Trophoblast cell (in vitro differentiated cells and primary cell): ENCODE measurements around the gene RIMS3.
"Not testable (repeated sequence)": the region's sequence is repeated elsewhere in the genome, so short reads cannot be mapped to it uniquely, and the experiment has no call there.

Source experiments
- DNase-seq, 2 donors: peaks; one replicate each; pipeline ENCODE4 v3.0.0-alpha.2; 2016
- H2AFZ ChIP-seq: 2 replicates; pipeline ENCODE4 v1.6.1; 2013; ENCODE audit warnings: low read length, moderate library complexity, mild to moderate bottlenecking; ENCODE audit not compliant: insufficient read depth, poor library complexity
- H2AK5ac ChIP-seq: 2 replicates; pipeline ENCODE4 v1.6.1; 2013; ENCODE audit warnings: mild to moderate bottlenecking, low read length
- H2BK120ac ChIP-seq: 2 replicates; pipeline ENCODE4 v1.6.1; 2013; ENCODE audit warnings: low read length, mild to moderate bottlenecking, moderate library complexity; ENCODE audit not compliant: insufficient read depth, poor library complexity
- H2BK12ac ChIP-seq: 2 replicates; pipeline ENCODE4 v1.6.1; 2013; ENCODE audit warnings: mild to moderate bottlenecking, low read length, moderate library complexity
- H2BK5ac ChIP-seq: 2 replicates; pipeline ENCODE4 v1.6.1; 2013; ENCODE audit warnings: low read length, low read depth, moderate library complexity, mild to moderate bottlenecking; ENCODE audit not compliant: poor library complexity
- H3K14ac ChIP-seq: 2 replicates; pipeline ENCODE4 v1.6.1; 2013; ENCODE audit warnings: mild to moderate bottlenecking, low read length
- H3K18ac ChIP-seq: 2 replicates; pipeline ENCODE4 v1.6.1; 2013; ENCODE audit warnings: mild to moderate bottlenecking, low read length
- H3K23ac ChIP-seq: 2 replicates; pipeline ENCODE4 v1.6.1; 2013; ENCODE audit warnings: low read length
- H3K27ac ChIP-seq: 2 replicates; pipeline ENCODE4 v1.5.1; 2013; ENCODE audit warnings: low read depth, mild to moderate bottlenecking, inconsistent platforms, low read length, moderate library complexity
- H3K27me3 ChIP-seq: 2 replicates; pipeline ENCODE4 v1.6.1; 2013; ENCODE audit warnings: inconsistent platforms, mild to moderate bottlenecking, low read length, moderate library complexity; ENCODE audit not compliant: insufficient read depth
- H3K36me3 ChIP-seq, 2 experiments: 1 replicate in 1 of 2; 2 replicates in 1 of 2; pipeline ENCODE4 v1.6.1; 2013; ENCODE audit warnings: low read length in 2 of 2, mild to moderate bottlenecking in 2 of 2, moderate library complexity in 1 of 2; ENCODE audit not compliant: insufficient read depth in 2 of 2, control insufficient read depth in 1 of 2
- H3K4ac ChIP-seq: 2 replicates; pipeline ENCODE4 v1.6.1; 2013; ENCODE audit warnings: low read depth, mild to moderate bottlenecking, low read length, moderate library complexity
- H3K4me1 ChIP-seq, 2 experiments: 1 replicate in 1 of 2; 2 replicates in 1 of 2; pipeline ENCODE4 v1.6.1; 2013; ENCODE audit warnings: low read length in 2 of 2, mild to moderate bottlenecking in 2 of 2, moderate library complexity in 1 of 2; ENCODE audit not compliant: insufficient read depth in 2 of 2, control insufficient read depth in 1 of 2
- H3K4me2 ChIP-seq: 2 replicates; pipeline ENCODE4 v1.6.1; 2013; ENCODE audit warnings: inconsistent platforms, mild to moderate bottlenecking, low read length, moderate library complexity
- H3K4me3 ChIP-seq: 2 replicates; pipeline ENCODE4 v1.5.1; 2013; ENCODE audit warnings: mild to moderate bottlenecking, low read depth, low read length, inconsistent platforms
- H3K79me1 ChIP-seq: one replicate; pipeline ENCODE4 v1.6.1; 2013; ENCODE audit warnings: low read length
- H3K79me2 ChIP-seq: 2 replicates; pipeline ENCODE4 v1.6.1; 2013; ENCODE audit warnings: low read length, mild to moderate bottlenecking; ENCODE audit not compliant: control insufficient read depth, insufficient read depth, poor library complexity
- H3K9ac ChIP-seq: 2 replicates; pipeline ENCODE4 v1.6.1; 2013; ENCODE audit warnings: mild to moderate bottlenecking, low read length
- H3K9me3 ChIP-seq: 2 replicates; pipeline ENCODE4 v1.6.1; 2013; ENCODE audit warnings: low read depth, mild to moderate bottlenecking, control low read depth, inconsistent platforms, low read length; ENCODE audit not compliant: insufficient read depth
- H4K12ac ChIP-seq: 2 replicates; pipeline ENCODE4 v1.6.1; 2013; ENCODE audit warnings: low read depth, mild to moderate bottlenecking, low read length, moderate library complexity
- H4K8ac ChIP-seq: 2 replicates; pipeline ENCODE4 v1.6.1; 2013; ENCODE audit warnings: low read depth, mild to moderate bottlenecking, low read length, moderate library complexity
- H4K91ac ChIP-seq: one replicate; pipeline ENCODE4 v1.6.1; 2013; ENCODE audit warnings: low read depth, mild to moderate bottlenecking, low read length, moderate library complexity
- WGBS: extraction: QIAGEN DNeasy Blood & Tissue Kit; methylation state at CpG from one replicate; pipeline ENCODE4 v1.1.7; 2013; ENCODE audit warnings: missing lambda C conversion rate; ENCODE audit not compliant: insufficient read length, insufficient coverage; ENCODE audit errors: extremely low coverage; 5-methylcytosine and 5-hydroxymethylcytosine counted together

Gene RIMS3

DNA sequence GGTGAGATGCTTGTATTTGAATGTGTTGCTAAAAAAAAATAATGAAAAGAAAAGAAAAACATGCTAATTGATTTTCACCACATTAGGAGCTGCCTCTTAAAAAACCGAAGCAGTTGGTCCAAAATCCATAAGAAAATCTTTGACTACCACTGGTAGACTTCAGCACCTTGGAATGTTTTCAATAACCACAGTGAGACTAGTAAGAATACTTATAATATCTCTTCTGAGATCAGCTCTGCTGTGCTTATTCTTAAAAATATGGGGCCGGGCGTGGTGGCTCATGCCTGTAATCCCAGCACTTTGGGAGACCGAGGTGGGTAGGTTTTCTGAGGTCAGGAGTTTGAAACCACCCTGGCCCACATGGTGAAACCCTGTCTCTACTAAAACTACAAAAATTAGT lies 41.1 kb upstream of the RIMS3 start:
- Histone ChIP-seq H3K4ac (no peak overlapping the region), H3K27ac (no peak overlapping the region), H3K9me3 (no peaks in the 10 kb centered on the region), H3K18ac (no peak overlapping the region), H3K4me1 (peaks cover 2 to 5% of the 10 kb centered on the region in 2 experiments), H4K91ac (no peak overlapping the region), H3K79me2 (peaks cover 4% of the 10 kb centered on the region), H2BK5ac (no peak overlapping the region), H4K8ac (no peak overlapping the region), H2AK5ac (no peak overlapping the region), H3K27me3 (no peaks in the 10 kb centered on the region), H3K9ac (no peak overlapping the region), H3K4me2 (no peak overlapping the region), H3K14ac (no peak overlapping the region), H4K12ac (no peak overlapping the region), H3K23ac (no peak overlapping the region), H3K79me1 (peaks cover 7% of the 10 kb centered on the region), H3K4me3 (no peak overlapping the region), H3K36me3 (no peaks in the 10 kb centered on the region), H2BK120ac (no peak overlapping the region), H2BK12ac (no peak overlapping the region), H2AFZ (no peak overlapping the region)
- no CpG with 5 or more reads among the region's 4 CpGs for WGBS
- peak; percentile 38 to 60 for DNase-seq

DNA sequence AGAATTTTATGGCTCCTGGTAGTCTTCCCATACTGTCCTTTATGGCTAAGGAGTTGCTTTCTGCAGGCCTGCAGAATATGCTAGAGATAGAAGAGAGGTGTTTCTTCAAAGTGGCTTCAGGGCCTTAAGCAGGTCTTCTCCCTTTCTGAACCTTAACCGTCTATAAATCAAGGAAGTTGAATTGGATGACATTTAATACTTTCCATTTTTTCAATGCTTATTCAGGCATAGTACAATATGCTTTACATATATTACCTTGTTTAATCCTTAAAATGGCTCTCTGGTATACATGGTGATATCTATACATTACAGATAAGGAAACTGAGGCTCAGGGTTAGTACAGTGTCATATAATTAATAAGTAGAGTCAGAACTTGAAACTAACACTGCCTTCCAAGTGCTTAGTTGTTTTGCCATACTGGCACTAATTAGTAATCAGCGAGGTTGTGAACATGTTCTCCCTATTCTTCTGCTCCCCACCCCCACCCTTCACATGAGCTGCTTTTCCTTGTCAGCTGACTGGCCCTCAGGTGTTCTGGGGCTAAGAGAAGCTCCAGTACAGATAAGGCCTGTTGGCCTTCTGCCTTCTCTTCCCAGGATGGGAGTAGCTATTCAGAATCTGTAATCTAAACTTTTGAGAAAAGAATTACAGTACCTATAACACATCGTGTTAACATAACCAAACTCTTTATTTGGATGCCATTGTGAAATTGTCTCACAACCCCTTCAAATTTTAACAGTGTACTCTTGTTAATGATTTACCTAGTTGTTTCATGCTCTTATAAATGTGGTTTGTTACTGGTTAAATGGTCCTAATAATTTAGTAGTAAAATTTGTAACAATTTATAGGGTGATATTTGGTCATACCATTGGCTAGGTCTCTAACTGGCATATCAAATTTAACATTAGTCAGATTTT lies 39.6 kb upstream of the RIMS3 start:
- H3K14ac ChIP-seq = no peak overlapping the region
- no peak overlapping the region for H3K4me3 ChIP-seq
- no peak overlapping the region for H3K23ac ChIP-seq
- no peak overlapping the region for H3K18ac ChIP-seq
- peaks cover 2% of the 10 kb centered on the region for H3K79me2 ChIP-seq
- WGBS = no CpG with 5 or more reads among the region's 3 CpGs
- DNase-seq = no peak
- H2AK5ac ChIP-seq = no peak overlapping the region
- H3K27me3 ChIP-seq = no peaks in the 10 kb centered on the region
- no peak overlapping the region for H4K8ac ChIP-seq
- no peak overlapping the region for H4K91ac ChIP-seq
- H4K12ac ChIP-seq = no peak overlapping the region
- no peak overlapping the region for H2BK12ac ChIP-seq
- no peak overlapping the region for H3K4me2 ChIP-seq
- no peaks in the 10 kb centered on the region for H3K9me3 ChIP-seq
- no peak overlapping the region for H3K4ac ChIP-seq
- H2BK120ac ChIP-seq = no peak overlapping the region
- no peak overlapping the region for H3K9ac ChIP-seq
- H3K27ac ChIP-seq = no peak overlapping the region
- H3K79me1 ChIP-seq = peaks cover 7% of the 10 kb centered on the region
- no peaks in the 10 kb centered on the region for H3K36me3 ChIP-seq
- H2BK5ac ChIP-seq = no peak overlapping the region
- H2AFZ ChIP-seq = no peak overlapping the region
- H3K4me1 ChIP-seq = peaks cover 0 to 2% of the 10 kb centered on the region in 2 experiments

DNA sequence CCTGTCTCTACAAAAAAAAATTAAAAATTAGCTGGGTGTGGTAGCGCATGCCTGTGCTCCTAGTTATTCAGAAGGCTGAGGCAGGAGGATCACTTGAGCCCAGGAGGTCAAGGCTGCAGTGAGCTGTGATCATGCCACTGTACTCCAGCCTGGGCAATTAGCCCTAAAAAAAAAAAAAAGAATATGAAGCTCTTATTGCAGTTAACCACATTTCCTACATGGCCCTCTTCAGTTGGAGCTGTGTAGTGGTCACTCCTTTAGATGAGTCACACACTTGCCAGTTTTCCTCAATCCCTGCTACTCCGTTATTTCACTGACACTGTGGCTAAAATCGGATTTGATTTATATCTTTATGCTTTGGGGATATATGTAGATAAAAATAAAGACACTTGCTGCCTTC lies 37.8 kb upstream of the RIMS3 start:
- DNase-seq = no peak
- H3K4me3 ChIP-seq = no peak overlapping the region
- no peaks in the 10 kb centered on the region for H3K79me2 ChIP-seq
- no peak overlapping the region for H3K14ac ChIP-seq
- H3K23ac ChIP-seq = no peak overlapping the region
- no peak overlapping the region for H3K9ac ChIP-seq
- H3K27me3 ChIP-seq = no peaks in the 10 kb centered on the region
- H3K4ac ChIP-seq = no peak overlapping the region
- WGBS = no CpG with 5 or more reads among the region's 3 CpGs
- no peak overlapping the region for H4K91ac ChIP-seq
- H3K4me1 ChIP-seq = no peaks in the 10 kb centered on the region
- no peak overlapping the region for H3K27ac ChIP-seq
- no peak overlapping the region for H2AK5ac ChIP-seq
- no peak overlapping the region for H2AFZ ChIP-seq
- no peak overlapping the region for H2BK120ac ChIP-seq
- H4K12ac ChIP-seq = no peak overlapping the region
- H3K36me3 ChIP-seq = no peaks in the 10 kb centered on the region
- H3K4me2 ChIP-seq = no peak overlapping the region
- no peak overlapping the region for H3K18ac ChIP-seq
- H2BK5ac ChIP-seq = no peak overlapping the region
- H3K79me1 ChIP-seq = no peaks in the 10 kb centered on the region
- H4K8ac ChIP-seq = no peak overlapping the region
- no peak overlapping the region for H2BK12ac ChIP-seq
- H3K9me3 ChIP-seq = no peaks in the 10 kb centered on the region

DNA sequence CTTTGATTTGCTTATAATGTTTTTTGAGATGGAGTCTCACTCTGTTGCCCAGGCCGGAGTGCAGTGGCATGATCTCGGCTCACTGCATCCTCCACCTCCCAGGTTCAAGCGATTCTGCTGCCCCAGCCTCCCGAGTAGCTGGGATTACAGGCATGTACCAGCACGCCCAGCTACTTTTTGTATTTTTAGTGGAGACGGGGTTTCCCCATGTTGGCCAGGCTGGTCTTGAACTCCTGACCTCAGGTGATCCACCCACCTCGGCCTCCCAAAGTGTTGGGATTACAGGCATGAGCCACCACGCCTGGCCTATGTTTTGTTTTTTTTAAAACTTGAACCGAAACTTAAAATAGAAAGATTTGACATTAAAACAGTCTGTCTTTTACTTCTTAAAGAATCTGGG lies 37.3 kb upstream of the RIMS3 start:
- H3K23ac ChIP-seq, H2BK12ac ChIP-seq, H3K14ac ChIP-seq, H2AK5ac ChIP-seq, H4K12ac ChIP-seq, H2BK120ac ChIP-seq, H3K27me3 ChIP-seq, H3K79me1 ChIP-seq, H3K4me1 ChIP-seq, H3K27ac ChIP-seq, H4K8ac ChIP-seq, H2AFZ ChIP-seq, H3K36me3 ChIP-seq, H3K4ac ChIP-seq, H3K4me3 ChIP-seq, H4K91ac ChIP-seq, H3K4me2 ChIP-seq, H3K9ac ChIP-seq, H3K18ac ChIP-seq, H2BK5ac ChIP-seq, DNase-seq, H3K9me3 ChIP-seq, H3K79me2 ChIP-seq: not testable (repeated sequence)
- WGBS = no CpG with 5 or more reads among the region's 9 CpGs
